H9 (cell line): ENCODE measurements around the gene DCUN1D4. TPM values are rescaled to one million over a fixed set of nuclear protein-coding genes. Genes with fewer than 3 reads are reported as not detected.

Experiments
- DNase-seq: peaks from one replicate; pipeline ENCODE4 v3.0.0-alpha.2; 2017
- H2AFZ ChIP-seq: one replicate; pipeline ENCODE4 v1.6.1; 2013; ENCODE audit warnings: mild to moderate bottlenecking, low read length, control low read depth, moderate library complexity
- H2AK5ac ChIP-seq: 2 replicates; pipeline ENCODE4 v1.6.1; 2013; ENCODE audit warnings: low read length, control low read depth, mixed read lengths; ENCODE audit not compliant: insufficient read length
- H2BK120ac ChIP-seq: one replicate; pipeline ENCODE4 v1.6.1; 2013; ENCODE audit warnings: low read depth, mild to moderate bottlenecking, low read length, control low read depth, inconsistent platforms; ENCODE audit not compliant: poor library complexity, severe bottlenecking
- H2BK12ac ChIP-seq: 2 replicates; pipeline ENCODE4 v1.6.1; 2013; ENCODE audit warnings: low read length, control low read depth, mixed read lengths, low read depth; ENCODE audit not compliant: insufficient read length
- H2BK15ac ChIP-seq: 2 replicates; pipeline ENCODE4 v1.6.1; 2013; ENCODE audit warnings: low read depth, low read length, control low read depth
- H2BK20ac ChIP-seq: one replicate; pipeline ENCODE4 v1.6.1; 2013; ENCODE audit warnings: low read depth, mild to moderate bottlenecking, low read length, control low read depth, inconsistent platforms; ENCODE audit not compliant: poor library complexity, severe bottlenecking
- H2BK5ac ChIP-seq: 2 replicates; pipeline ENCODE4 v1.6.1; 2013; ENCODE audit warnings: low read length, control low read depth, mixed read lengths; ENCODE audit not compliant: insufficient read length
- H3K14ac ChIP-seq: 2 replicates; pipeline ENCODE4 v1.6.1; 2013; ENCODE audit warnings: low read length, control low read depth; ENCODE audit not compliant: insufficient read depth
- H3K18ac ChIP-seq: 2 replicates; pipeline ENCODE4 v1.6.1; 2013; ENCODE audit warnings: low read depth, mild to moderate bottlenecking, mixed read lengths, low read length, control low read depth; ENCODE audit not compliant: insufficient read length
- H3K23ac ChIP-seq: 2 replicates; pipeline ENCODE4 v1.6.1; 2013; ENCODE audit warnings: low read length, control low read depth, mixed read lengths, low read depth; ENCODE audit not compliant: insufficient read length
- H3K23me2 ChIP-seq: 2 replicates; pipeline ENCODE4 v1.6.1; 2013; ENCODE audit warnings: low read depth, mild to moderate bottlenecking, mixed read lengths, low read length, control low read depth; ENCODE audit not compliant: insufficient read length, poor library complexity, severe bottlenecking
- H3K27ac ChIP-seq: 2 replicates; pipeline ENCODE4 v1.5.1; 2013; ENCODE audit warnings: low read length, control low read depth, mixed read lengths, low read depth; ENCODE audit not compliant: insufficient read length
- H3K27me3 ChIP-seq: 2 replicates; pipeline ENCODE4 v1.6.1; 2013; ENCODE audit warnings: low read length, control low read depth, inconsistent platforms; ENCODE audit not compliant: insufficient read depth
- H3K4ac ChIP-seq: 2 replicates; pipeline ENCODE4 v1.6.1; 2013; ENCODE audit warnings: low read depth, mild to moderate bottlenecking, control low read depth, inconsistent platforms, low read length, moderate library complexity
- H3K4me1 ChIP-seq: 2 replicates; pipeline ENCODE4 v1.6.1; 2013; ENCODE audit warnings: low read length, control low read depth, inconsistent platforms; ENCODE audit not compliant: insufficient read depth
- H3K4me2 ChIP-seq: 2 replicates; pipeline ENCODE4 v1.6.1; 2013; ENCODE audit warnings: low read length, control low read depth, mixed read lengths; ENCODE audit not compliant: insufficient read length, insufficient read depth
- H3K56ac ChIP-seq: 2 replicates; pipeline ENCODE4 v1.6.1; 2013; ENCODE audit warnings: low read depth, mild to moderate bottlenecking, mixed read lengths, low read length, control low read depth; ENCODE audit not compliant: insufficient read length
- H3K79me1 ChIP-seq: 2 replicates; pipeline ENCODE4 v1.6.1; 2013; ENCODE audit warnings: low read depth, mild to moderate bottlenecking, moderate library complexity, low read length, control low read depth, inconsistent platforms; ENCODE audit not compliant: insufficient read depth, poor library complexity, severe bottlenecking
- H3K79me2 ChIP-seq: 2 replicates; pipeline ENCODE4 v1.6.1; 2013; ENCODE audit warnings: low read length, control low read depth, inconsistent platforms; ENCODE audit not compliant: insufficient read depth
- H3K9ac ChIP-seq: 2 replicates; pipeline ENCODE4 v1.6.1; 2013; ENCODE audit warnings: low read length, control low read depth, mixed read lengths; ENCODE audit not compliant: insufficient read length; ENCODE audit errors: extremely low read depth
- H3K9me3 ChIP-seq: one replicate; pipeline ENCODE4 v1.6.1; 2013; ENCODE audit warnings: low read depth, low read length, inconsistent platforms; ENCODE audit not compliant: control insufficient read depth
- H3T11ph ChIP-seq: one replicate; pipeline ENCODE4 v1.6.1; 2013; ENCODE audit warnings: mild to moderate bottlenecking, low read length, control low read depth, inconsistent platforms
- H4K20me1 ChIP-seq: one replicate; pipeline ENCODE4 v1.6.1; 2013; ENCODE audit not compliant: control insufficient read depth, insufficient read length, insufficient read depth
- H4K5ac ChIP-seq: 2 replicates; pipeline ENCODE4 v1.6.1; 2013; ENCODE audit warnings: low read depth, mild to moderate bottlenecking, mixed read lengths, low read length, control low read depth; ENCODE audit not compliant: insufficient read length
- H4K8ac ChIP-seq: replicated peaks from 2 replicates; pipeline ENCODE4 v1.6.1; 2013; ENCODE audit warnings: low read length, control low read depth, mixed read lengths, low read depth; ENCODE audit not compliant: insufficient read length
- H4K91ac ChIP-seq: 2 replicates; pipeline ENCODE4 v1.6.1; 2013; ENCODE audit warnings: low read depth, mild to moderate bottlenecking, moderate library complexity, mixed read lengths, low read length, control low read depth; ENCODE audit not compliant: insufficient read length
- H3K27ac Mint-ChIP-seq, 3 experiments: 2 replicates in 2 of 3; 3 replicates in 1 of 3; pipeline ENCODE4 v1.8.0; 2020 to 2021; ENCODE audit warnings: mixed read lengths in 3 of 3, mild to moderate bottlenecking in 1 of 3, moderate library complexity in 1 of 3
- H3K27me3 Mint-ChIP-seq: 2 replicates; pipeline ENCODE4 v1.8.0; 2021; ENCODE audit warnings: low read depth, mild to moderate bottlenecking, moderate library complexity, mixed read lengths
- H3K36me3 Mint-ChIP-seq, 3 experiments: 2 replicates in 2 of 3; 3 replicates in 1 of 3; pipeline ENCODE4 v1.8.0; 2020 to 2021; ENCODE audit warnings: low read depth in 3 of 3, mixed read lengths in 3 of 3; ENCODE audit not compliant: insufficient read depth in 1 of 3
- H3K4me1 Mint-ChIP-seq, 2 experiments: 2 replicates each; pipeline ENCODE4 v1.8.0; 2020; ENCODE audit warnings: mixed read lengths in 2 of 2
- H3K4me3 Mint-ChIP-seq, 2 experiments: 2 replicates in 1 of 2; 3 replicates in 1 of 2; pipeline ENCODE4 v1.8.0; 2020 to 2021; ENCODE audit warnings: mild to moderate bottlenecking in 2 of 2, mixed read lengths in 2 of 2, moderate library complexity in 1 of 2
- H3K9me3 Mint-ChIP-seq, 2 experiments: 2 replicates in 1 of 2; 3 replicates in 1 of 2; pipeline ENCODE4 v1.8.0; 2020; ENCODE audit warnings: mild to moderate bottlenecking in 2 of 2, mixed read lengths in 2 of 2, moderate library complexity in 1 of 2
- CTCF ChIP-seq: fragments of 200-600 bp; sonication (generic); conservative IDR thresholded peaks from 3 replicates; pipeline ENCODE4 v1.8.0; 2021; ENCODE audit warnings: antibody characterized with exemption, mild to moderate bottlenecking
- whole genome bisulfite sequencing: extraction: QIAGEN DNeasy Blood & Tissue Kit; methylation state at CpG from one replicate; pipeline ENCODE4 v1.1.7; 2013; ENCODE audit warnings: missing lambda C conversion rate, low lambda C conversion rate, mixed read lengths; ENCODE audit not compliant: insufficient read length; ENCODE audit errors: extremely low coverage; 5-methylcytosine and 5-hydroxymethylcytosine counted together
- total RNA-seq: library from RNA; stranded (reverse); gene quantifications from 2 replicates; pipeline ENCODE4 v1.2.1, GENCODE V29; 2021

The DCUN1D4 gene
- total RNA-seq, 1 experiment from 2014 or later = 46.7 TPM

- Histone ChIP-seq H3K79me2 (no peaks in the 10 kb centered on the region), H3K18ac (no peak overlapping the region), H2BK5ac (no peak overlapping the region), H4K91ac (no peak overlapping the region), H3K9ac (no peak overlapping the region), H2BK15ac (no peak overlapping the region), H3K79me1 (no peaks in the 10 kb centered on the region), H3K4me1 (no peaks in the 10 kb centered on the region), H3K4ac (no peak overlapping the region), H2AFZ (no peak overlapping the region), H3K23ac (no peak overlapping the region), H2AK5ac (no peak overlapping the region), H3K27me3 (no peaks in the 10 kb centered on the region), H2BK120ac (no peak overlapping the region), H2BK12ac (no peak overlapping the region), H3T11ph (no peak overlapping the region), H3K4me2 (no peak overlapping the region), H3K14ac (no peak overlapping the region), H3K9me3 (no peaks in the 10 kb centered on the region), H3K27ac (no peak overlapping the region), H3K23me2 (no peaks in the 10 kb centered on the region), H3K56ac (no peak overlapping the region), H4K5ac (no peak overlapping the region), H2BK20ac (no peak overlapping the region), H4K20me1 (no peaks in the 10 kb centered on the region), H4K8ac (no peak overlapping the region)
- TF ChIP-seq CTCF = no peak
- Mint-ChIP-seq H3K27me3 (no peaks in the 10 kb centered on the region), H3K27ac (no peak overlapping the region), H3K4me1 (no peaks in the 10 kb centered on the region), H3K4me3 (no peak overlapping the region), H3K36me3 (peaks cover 41 to 67% (median 66%) of the 10 kb centered on the region in 3 experiments; a peak in 6 of 7 replicates), H3K9me3 (no peaks in the 10 kb centered on the region; a peak in 1 of 5 replicates)
- DNase-seq = no peak
- WGBS = no CpG with 5 or more reads among the region's 3 CpGs
Observed at GRCh38 chr4:51870441-51871188, 27.7 kb downstream of the DCUN1D4 start.
